ENCODE measurements around the gene WNT5A. TPM values are rescaled to one million over a fixed set of nuclear protein-coding genes. Genes with fewer than 3 reads are reported as not detected.

WNT5A gene
- total RNA-seq, 1 donor from 2014 or later: 3.3 TPM

DNA sequence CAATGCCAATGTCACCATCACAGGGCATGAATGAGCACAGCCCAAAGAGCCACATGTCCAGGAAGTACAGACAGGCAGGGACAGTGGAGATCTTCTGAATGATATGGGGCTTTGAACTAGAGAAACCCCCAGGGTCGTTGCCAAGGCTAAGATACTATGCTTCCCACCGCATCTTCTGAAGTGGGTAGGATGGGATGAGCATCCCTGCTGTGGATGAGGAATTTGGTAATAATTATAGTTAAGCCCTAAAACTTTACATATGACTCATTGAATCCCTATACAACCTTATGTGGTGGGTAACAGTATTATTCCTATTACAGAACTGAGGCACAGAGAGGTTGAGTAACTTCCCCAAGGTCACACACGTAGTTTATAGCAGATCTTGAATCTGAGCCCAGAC, 44.2 kb downstream of the WNT5A start:
- Histone ChIP-seq H2AFZ (replicated peaks) (no peak overlapping the region), H4K20me1 (ENCODE audit: low read depth) (no peaks in the 10 kb centered on the region), H3K27me3 (no peaks in the 10 kb centered on the region), H3K9me3 (ENCODE audit: low read depth) (no peaks in the 10 kb centered on the region), H3K36me3 (no peaks in the 10 kb centered on the region), H3F3A (ENCODE audit: low read depth) (no peaks in the 10 kb centered on the region), H3K9ac (no peak overlapping the region), H3K27ac (no peak overlapping the region), H3K4me3 (no peak overlapping the region), H3K79me2 (ENCODE audit: low read depth) (no peaks in the 10 kb centered on the region), H3K4me1 (no peaks in the 10 kb centered on the region), H3K4me2 (no peak overlapping the region)
- TF ChIP-seq CTCF (IDR thresholded peaks at IDR 0.05) (no peak), EZH2 (IDR thresholded peaks at IDR 0.05) (no peak), EZH2phosphoT487 (IDR thresholded peaks at IDR 0.05) (no peak)
- Mint-ChIP-seq H3K27ac (no peak overlapping the region), H3K36me3 (no peaks in the 10 kb centered on the region), H3K9me3 (no peaks in the 10 kb centered on the region), H3K27me3 (ENCODE audit: insufficient read depth, low read depth) (peaks cover 2% of the 10 kb centered on the region), H3K4me1 (peaks cover 5% of the 10 kb centered on the region), H3K4me3 (no peak overlapping the region)
- DNase-seq (ENCODE audit: low spot score): no peak

DNA sequence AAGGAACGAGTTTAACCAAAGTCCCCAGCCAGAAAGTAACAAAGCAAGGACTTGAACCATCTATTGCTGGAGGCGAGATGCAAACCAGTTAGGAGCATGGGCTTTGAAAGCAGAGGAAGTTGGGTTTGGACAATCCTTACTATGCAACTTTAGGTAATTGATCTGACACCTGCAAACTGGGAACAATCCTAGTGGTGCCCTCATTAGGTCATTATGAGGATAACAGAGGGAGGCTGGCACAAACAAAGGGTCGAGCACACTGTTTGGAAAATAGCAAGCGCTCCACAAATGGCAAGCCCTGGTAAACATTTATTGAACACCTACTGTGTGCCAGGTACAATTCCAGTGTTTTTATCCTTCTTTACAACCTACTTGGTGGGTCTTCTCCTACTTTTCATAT, 45.6 kb downstream of the WNT5A start:
- Histone ChIP-seq H3K27ac (no peak overlapping the region), H2AFZ (replicated peaks) (no peak overlapping the region), H3K4me3 (no peak overlapping the region), H3K27me3 (no peaks in the 10 kb centered on the region), H3F3A (ENCODE audit: low read depth) (no peaks in the 10 kb centered on the region), H3K9ac (no peak overlapping the region), H3K36me3 (no peaks in the 10 kb centered on the region), H4K20me1 (ENCODE audit: low read depth) (no peaks in the 10 kb centered on the region), H3K4me2 (no peak overlapping the region), H3K79me2 (ENCODE audit: low read depth) (no peaks in the 10 kb centered on the region), H3K4me1 (no peaks in the 10 kb centered on the region), H3K9me3 (ENCODE audit: low read depth) (no peaks in the 10 kb centered on the region)
- H3K4me1 Mint-ChIP-seq: peaks cover 5% of the 10 kb centered on the region
- no peaks in the 10 kb centered on the region for H3K36me3 Mint-ChIP-seq
- TF ChIP-seq EZH2 (IDR thresholded peaks at IDR 0.05) (no peak), CTCF (IDR thresholded peaks at IDR 0.05) (peak; percentile 25)
- H3K27ac Mint-ChIP-seq: no peak overlapping the region
- peaks cover 2% of the 10 kb centered on the region for H3K27me3 Mint-ChIP-seq (ENCODE audit: insufficient read depth, low read depth)
- no peak for DNase-seq (ENCODE audit: low spot score)
- H3K9me3 Mint-ChIP-seq: no peaks in the 10 kb centered on the region
- no peak overlapping the region for H3K4me3 Mint-ChIP-seq

DNA sequence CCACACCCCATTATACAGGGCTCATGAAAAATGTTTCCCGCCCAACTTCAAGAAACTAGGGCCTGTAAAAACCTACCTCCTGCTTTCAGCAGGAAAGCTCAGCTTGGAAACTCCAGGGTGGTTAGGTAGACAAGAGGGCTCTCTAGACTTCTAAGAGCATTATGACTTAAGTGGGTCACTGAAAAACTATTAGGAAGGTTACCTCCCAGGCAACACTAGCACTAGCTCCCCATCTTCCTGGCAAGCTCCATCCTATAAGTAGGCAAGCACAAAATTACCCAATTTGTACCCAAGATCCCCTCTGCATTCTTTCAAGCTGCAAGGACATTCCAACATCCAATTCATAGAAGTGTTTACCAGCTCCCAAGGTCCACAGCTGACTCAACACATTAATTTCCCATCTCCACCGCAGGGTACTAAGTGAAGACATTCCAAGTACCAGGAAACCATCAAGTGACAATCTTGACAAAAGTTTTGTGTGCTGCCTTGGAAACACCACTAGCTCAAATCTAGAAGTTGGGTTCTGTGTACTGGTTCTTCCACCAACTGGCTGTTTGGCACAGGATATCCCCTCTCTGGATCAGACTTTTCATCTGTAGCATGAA, 46.9 kb downstream of the WNT5A start:
- Histone ChIP-seq H3K9ac (no peak overlapping the region), H3K36me3 (no peaks in the 10 kb centered on the region), H3K4me3 (no peak overlapping the region), H4K20me1 (ENCODE audit: low read depth) (no peaks in the 10 kb centered on the region), H3K4me2 (no peak overlapping the region), H3K27me3 (no peaks in the 10 kb centered on the region), H2AFZ (replicated peaks) (no peak overlapping the region), H3F3A (ENCODE audit: low read depth) (no peaks in the 10 kb centered on the region), H3K4me1 (no peaks in the 10 kb centered on the region), H3K9me3 (ENCODE audit: low read depth) (no peaks in the 10 kb centered on the region), H3K79me2 (ENCODE audit: low read depth) (no peaks in the 10 kb centered on the region), H3K27ac (no peak overlapping the region)
- H3K27ac Mint-ChIP-seq: no peak overlapping the region
- peaks cover 2% of the 10 kb centered on the region for H3K27me3 Mint-ChIP-seq (ENCODE audit: insufficient read depth, low read depth)
- TF ChIP-seq EZH2 (IDR thresholded peaks at IDR 0.05) (no peak), CTCF (IDR thresholded peaks at IDR 0.05) (no peak), EZH2phosphoT487 (IDR thresholded peaks at IDR 0.05) (no peak)
- H3K4me3 Mint-ChIP-seq: no peak overlapping the region
- H3K4me1 Mint-ChIP-seq: peaks cover 5% of the 10 kb centered on the region
- no peak for DNase-seq (ENCODE audit: low spot score)
- H3K36me3 Mint-ChIP-seq: no peaks in the 10 kb centered on the region
- H3K9me3 Mint-ChIP-seq: no peaks in the 10 kb centered on the region

Data from neural progenitor cell (in vitro differentiated cells).